OCI-LY1 (cell line): ENCODE data around the gene MLX.

Experiments used
- H2AFZ ChIP-seq: fragments of 200-600 bp; sonication (generic), shearing (Covaris generic); 2 replicates; pipeline ENCODE4 v1.6.0; 2014; ENCODE audit warnings: antibody characterized with exemption, mild to moderate bottlenecking, low read length
- H3F3A ChIP-seq: fragments of 200-600 bp; sonication (generic), shearing (Covaris generic); 2 replicates; pipeline ENCODE4 v1.6.0; 2014; ENCODE audit warnings: mild to moderate bottlenecking, antibody characterized with exemption, low read length, moderate library complexity; ENCODE audit not compliant: insufficient read depth
- H3K27ac ChIP-seq: fragments of 200-600 bp; sonication (generic); 2 replicates; pipeline ENCODE4 v1.5.1; 2014; ENCODE audit warnings: low read length, mixed run types, mild to moderate bottlenecking, low read depth; ENCODE audit not compliant: poor library complexity, severe bottlenecking
- H3K27me3 ChIP-seq: fragments of 200-600 bp; sonication (generic); 2 replicates; pipeline ENCODE4 v1.6.0; 2014; ENCODE audit warnings: antibody characterized with exemption, mild to moderate bottlenecking, low read length, moderate library complexity; ENCODE audit not compliant: insufficient read depth
- H3K36me3 ChIP-seq: fragments of 200-600 bp; sonication (generic); 2 replicates; pipeline ENCODE4 v1.6.1; 2014; ENCODE audit warnings: mild to moderate bottlenecking, antibody characterized with exemption, low read length, moderate library complexity, mixed read lengths; ENCODE audit not compliant: insufficient read depth
- H3K4me1 ChIP-seq: fragments of 200-600 bp; sonication (generic); 2 replicates; pipeline ENCODE4 v1.5.1; 2014; ENCODE audit warnings: mild to moderate bottlenecking, low read length, moderate library complexity; ENCODE audit not compliant: insufficient read depth, severe bottlenecking
- H3K4me2 ChIP-seq: fragments of 200-600 bp; sonication (generic), shearing (Covaris generic); 2 replicates; pipeline ENCODE4 v1.6.1; 2014; ENCODE audit warnings: low read length
- H3K4me3 ChIP-seq: fragments of 200-600 bp; sonication (generic); 2 replicates; pipeline ENCODE4 v1.5.1; 2014; ENCODE audit warnings: low read length, low read depth, mild to moderate bottlenecking, mixed read lengths; ENCODE audit not compliant: poor library complexity, severe bottlenecking
- H3K79me2 ChIP-seq: fragments of 200-600 bp; shearing (Covaris generic); 2 replicates; pipeline ENCODE4 v1.6.1; 2016; ENCODE audit warnings: mixed run types, low read length, mixed read lengths; ENCODE audit not compliant: insufficient read depth
- H3K9ac ChIP-seq: fragments of 200-600 bp; sonication (generic), shearing (Covaris generic); 2 replicates; pipeline ENCODE4 v1.6.1; 2014; ENCODE audit warnings: mild to moderate bottlenecking, low read length, mixed read lengths
- H3K9me2 ChIP-seq: fragments of 200-600 bp; sonication (generic), shearing (Covaris generic); 2 replicates; pipeline ENCODE4 v1.6.1; 2014; ENCODE audit warnings: low read depth, mild to moderate bottlenecking, low read length, mixed read lengths
- H3K9me3 ChIP-seq: fragments of 200-600 bp; shearing (Covaris generic); 2 replicates; pipeline ENCODE4 v1.6.1; 2014; ENCODE audit warnings: low read length, mixed read lengths
- H4K20me1 ChIP-seq: fragments of 200-600 bp; sonication (generic), shearing (Covaris generic); 2 replicates; pipeline ENCODE4 v1.6.0; 2016; ENCODE audit warnings: mild to moderate bottlenecking, low read length; ENCODE audit not compliant: insufficient read depth
- CTCF ChIP-seq: fragments of 200-600 bp; sonication (generic), shearing (Covaris generic); IDR thresholded peaks from 2 replicates; pipeline ENCODE4 v1.5.1; 2017; ENCODE audit warnings: mild to moderate bottlenecking, antibody characterized with exemption, low read length, moderate library complexity, mixed read lengths
- EZH2 ChIP-seq: fragments of 200-600 bp; sonication (generic), shearing (Covaris generic); IDR thresholded peaks from 2 replicates; pipeline ENCODE4 v1.8.0; 2017; ENCODE audit warnings: borderline replicate concordance, mixed run types, mild to moderate bottlenecking, antibody characterized with exemption, low read length, moderate library complexity, mixed read lengths

MLX gene

GRCh38 chr17:42531455-42532354 lies 35.2 kb upstream of the MLX start:
- no peaks in the 10 kb centered on the region for H3K9me2 ChIP-seq
- no peaks in the 10 kb centered on the region for H4K20me1 ChIP-seq
- peaks cover 35% of the 10 kb centered on the region for H3K4me1 ChIP-seq
- H3K9ac ChIP-seq: peak overlapping the region; percentile 60; the same call in 1 of the 2 replicates
- H3K79me2 ChIP-seq: no peaks in the 10 kb centered on the region
- no peaks in the 10 kb centered on the region for H3K36me3 ChIP-seq
- H3K4me3 ChIP-seq: peak overlapping the region; percentile 58
- peak overlapping the region; percentile 74 for H3K4me2 ChIP-seq
- H3K27ac ChIP-seq: peak overlapping the region; percentile 63
- no peak overlapping the region for H2AFZ ChIP-seq
- no peak for TF ChIP-seq EZH2
- peak; percentile 37; the same call in 1 of the 2 replicates for TF ChIP-seq CTCF
- H3K27me3 ChIP-seq: no peaks in the 10 kb centered on the region; the same call in 1 of the 2 replicates
- H3F3A ChIP-seq: no peaks in the 10 kb centered on the region
- no peaks in the 10 kb centered on the region for H3K9me3 ChIP-seq

DNA sequence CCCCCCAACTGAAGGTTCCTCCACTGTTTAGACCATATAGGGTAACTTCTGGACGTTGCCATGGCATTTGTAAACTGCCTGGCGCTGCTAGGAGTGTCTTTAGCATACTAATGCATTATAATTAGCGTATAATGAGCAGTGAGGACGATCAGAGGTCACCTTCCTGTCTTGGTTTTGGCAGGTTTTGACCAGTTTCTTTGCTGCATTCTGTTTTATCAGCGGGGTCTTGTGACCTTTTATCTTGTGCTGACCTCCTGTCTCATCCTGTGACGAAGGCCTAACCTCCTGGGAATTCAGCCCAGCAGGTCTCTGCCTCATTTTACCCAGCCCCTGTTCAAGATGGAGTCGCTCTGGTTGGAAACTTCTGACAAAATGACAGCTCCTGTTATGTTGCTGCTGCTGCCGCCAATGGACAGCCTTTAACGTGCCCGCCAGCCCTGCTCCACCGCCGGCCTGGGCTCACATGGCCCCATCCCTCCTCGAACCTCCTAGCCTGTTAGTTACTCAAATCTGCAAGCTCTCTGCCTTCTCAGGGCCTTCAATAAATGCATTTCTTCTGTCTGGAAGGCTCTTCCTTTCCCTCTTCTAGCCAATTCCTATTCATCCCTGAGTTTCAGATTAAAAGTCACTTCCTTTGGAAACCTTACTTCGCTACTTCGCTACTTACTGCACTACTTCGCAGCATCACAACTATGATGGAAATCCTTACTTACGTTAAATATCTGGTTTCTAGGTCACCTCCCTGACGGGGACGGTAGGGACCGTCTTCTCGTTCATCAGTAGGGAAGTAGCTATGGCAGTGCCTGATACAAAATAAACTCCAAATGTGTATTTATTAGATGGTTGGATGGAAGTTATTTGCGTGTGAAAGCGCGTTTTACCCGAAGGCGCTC lies 31.5 kb upstream of the MLX start:
- Histone ChIP-seq H3K79me2 (no peaks in the 10 kb centered on the region), H3K27ac (peak overlapping the region; percentile 79), H3K36me3 (peaks cover 7% of the 10 kb centered on the region), H3K9me3 (no peaks in the 10 kb centered on the region), H3K4me2 (peak overlapping the region; percentile 87), H3F3A (no peaks in the 10 kb centered on the region), H3K4me1 (peaks cover 35% of the 10 kb centered on the region), H2AFZ (0 out of 2 replicates have a peak overlapping the region, but pooled peaks have one; percentile 32), H3K4me3 (peak overlapping the region; percentile 70), H3K9me2 (no peaks in the 10 kb centered on the region), H4K20me1 (no peaks in the 10 kb centered on the region), H3K9ac (peak overlapping the region; percentile 68), H3K27me3 (no peaks in the 10 kb centered on the region)
- TF ChIP-seq EZH2 (no peak), CTCF (no peak)

DNA sequence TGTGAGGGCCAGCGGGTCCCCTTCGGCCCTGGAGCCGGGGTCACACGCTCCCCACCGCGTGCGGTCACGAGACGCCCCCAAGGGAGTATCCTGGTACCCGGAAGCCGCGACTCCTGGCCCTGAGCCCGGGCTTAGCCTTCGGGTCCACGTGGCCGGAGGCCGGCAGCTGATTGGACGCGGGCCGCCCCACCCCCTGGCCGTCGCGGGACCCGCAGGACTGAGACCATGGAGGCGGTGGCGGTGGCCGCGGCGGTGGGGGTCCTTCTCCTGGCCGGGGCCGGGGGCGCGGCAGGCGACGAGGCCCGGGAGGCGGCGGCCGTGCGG lies 30.9 kb upstream of the MLX start, which contains the start of gene NAGLU:
TSS of gene NAGLU (plus strand) at position 194 of the 324 bp plus-strand sequence. CDS start at position 226, 32 bp downstream.
- Histone ChIP-seq H3F3A (no peaks in the 10 kb centered on the region), H3K9me2 (no peaks in the 10 kb centered on the region), H3K9ac (peak within 1 kb of the TSS; percentile 68)

More for the DNA sequence above, 30.9 kb upstream of the MLX start, which contains the start of gene NAGLU:
- Histone ChIP-seq H3K4me2 (peak within 1 kb of the TSS; percentile 87), H3K36me3 (peaks cover 10% of the 10 kb centered on the region), H3K4me3 (peak within 1 kb of the TSS; percentile 70), H4K20me1 (no peaks in the 10 kb centered on the region), H3K79me2 (no peaks in the 10 kb centered on the region), H2AFZ (0 out of 2 replicates have a peak within 1 kb of the TSS, but pooled peaks have one; percentile 32), H3K4me1 (peaks cover 29% of the 10 kb centered on the region), H3K9me3 (no peaks in the 10 kb centered on the region), H3K27me3 (no peaks in the 10 kb centered on the region), H3K27ac (peak within 1 kb of the TSS; percentile 79)
- no peak for TF ChIP-seq EZH2
- no peak for TF ChIP-seq CTCF
